Ishikawa (cell line): ENCODE data around the gene DGKI.

Experiments used
- CEBPB ChIP-seq: IDR thresholded peaks from 2 replicates; pipeline ENCODE4 v1.6.1; 2012
- CREB1 ChIP-seq: IDR thresholded peaks from 2 replicates; pipeline ENCODE4 v1.6.1; 2012; ENCODE audit warnings: low read depth
- EGR1 ChIP-seq: IDR thresholded peaks from 2 replicates; pipeline ENCODE4 v1.6.1; 2012
- EP300 ChIP-seq: IDR thresholded peaks from 2 replicates; pipeline ENCODE4 v1.6.1; 2012; ENCODE audit warnings: borderline replicate concordance
- FOXM1 ChIP-seq: IDR thresholded peaks from 2 replicates; pipeline ENCODE4 v1.6.1; 2012; ENCODE audit warnings: low read depth, borderline replicate concordance
- NFIC ChIP-seq: IDR thresholded peaks from 2 replicates; pipeline ENCODE4 v1.6.1; 2012
- RAD21 ChIP-seq: IDR thresholded peaks from 2 replicates; pipeline ENCODE4 v1.6.1; 2012; ENCODE audit warnings: low read depth
- REST ChIP-seq: IDR thresholded peaks from 2 replicates; pipeline ENCODE4 v1.6.1; 2012; ENCODE audit warnings: low read depth, mild to moderate bottlenecking
- TAF1 ChIP-seq: IDR thresholded peaks from 2 replicates; pipeline ENCODE4 v1.6.1; 2012; ENCODE audit warnings: low read depth, mild to moderate bottlenecking
- TCF12 ChIP-seq: IDR thresholded peaks from 2 replicates; pipeline ENCODE4 v1.6.1; 2012; ENCODE audit warnings: low read depth
- TEAD4 ChIP-seq: IDR thresholded peaks from 2 replicates; pipeline ENCODE4 v1.6.1; 2012
- USF1 ChIP-seq: IDR thresholded peaks from 2 replicates; pipeline ENCODE4 v1.6.1; 2012
- YY1 ChIP-seq: IDR thresholded peaks from 2 replicates; pipeline ENCODE4 v1.6.1; 2012; ENCODE audit warnings: low read depth
- ZBTB7A ChIP-seq: IDR thresholded peaks from 2 replicates; pipeline ENCODE4 v1.6.1; 2012; ENCODE audit warnings: low read depth
- TF ChIP-seq, protein P1 (sequence below): IDR thresholded peaks from 2 replicates; pipeline ENCODE4 v1.6.1; 2012

Gene DGKI

DNA sequence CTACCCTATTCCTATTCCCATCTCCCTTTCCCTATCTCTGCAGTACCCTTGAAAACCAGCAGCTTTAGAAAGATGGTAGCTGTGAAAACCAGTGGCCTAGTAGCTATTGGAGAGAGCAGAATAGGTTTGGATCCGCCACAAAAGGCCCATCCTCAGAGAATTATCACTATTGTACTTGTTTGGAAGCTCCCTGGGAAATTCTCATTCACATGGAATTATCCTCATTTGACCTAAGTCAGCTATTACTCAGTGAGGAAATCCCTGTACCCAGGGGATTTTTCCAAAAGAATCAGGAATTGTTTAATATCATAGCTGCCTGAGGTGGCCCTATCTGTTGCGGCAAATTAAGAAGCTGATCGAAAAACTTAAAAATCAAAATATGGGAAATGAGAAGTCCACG is 51.6 kb downstream of the DGKI start:
- TF ChIP-seq CREB1 = no peak
- no peak for TF ChIP-seq EP300
- no peak for TF ChIP-seq USF1
- TF ChIP-seq REST = no peak
- TF ChIP-seq RAD21 = no peak
- TF ChIP-seq EGR1 = no peak

DNA sequence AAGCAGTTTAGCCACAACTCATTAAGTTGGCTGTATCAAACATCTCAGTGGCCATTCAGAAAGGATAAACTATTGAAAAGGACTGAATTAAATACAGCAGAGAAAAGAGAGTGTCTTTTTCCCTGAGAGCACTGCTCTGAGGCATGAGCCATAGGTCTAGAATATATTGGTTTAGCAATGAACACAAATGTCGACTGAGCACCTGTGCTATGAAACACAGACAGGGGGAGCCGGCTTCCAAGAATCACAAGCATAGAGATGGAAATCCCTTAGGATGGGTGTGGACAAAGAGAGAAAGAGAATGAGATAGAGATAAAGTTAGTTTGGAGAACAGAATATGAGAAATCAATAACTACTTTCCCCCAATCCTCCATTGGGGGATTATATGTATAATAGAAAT is 54.8 kb downstream of the DGKI start:
- TF ChIP-seq TEAD4 (no peak), YY1 (no peak), EGR1 (no peak)

GRCh38 chr7:137790828-137791227 is 55.9 kb downstream of the DGKI start:
- TF ChIP-seq REST (no peak), EP300 (no peak), TAF1 (no peak), YY1 (no peak), TEAD4 (no peak), ZBTB7A (no peak), NFIC (no peak), EGR1 (no peak), USF1 (no peak), FOXM1 (no peak), CREB1 (no peak), RAD21 (no peak), CEBPB (no peak), TCF12 (no peak)
- TF ChIP-seq, protein P1, sequence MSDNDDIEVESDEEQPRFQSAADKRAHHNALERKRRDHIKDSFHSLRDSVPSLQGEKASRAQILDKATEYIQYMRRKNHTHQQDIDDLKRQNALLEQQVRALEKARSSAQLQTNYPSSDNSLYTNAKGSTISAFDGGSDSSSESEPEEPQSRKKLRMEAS = no peak

DNA sequence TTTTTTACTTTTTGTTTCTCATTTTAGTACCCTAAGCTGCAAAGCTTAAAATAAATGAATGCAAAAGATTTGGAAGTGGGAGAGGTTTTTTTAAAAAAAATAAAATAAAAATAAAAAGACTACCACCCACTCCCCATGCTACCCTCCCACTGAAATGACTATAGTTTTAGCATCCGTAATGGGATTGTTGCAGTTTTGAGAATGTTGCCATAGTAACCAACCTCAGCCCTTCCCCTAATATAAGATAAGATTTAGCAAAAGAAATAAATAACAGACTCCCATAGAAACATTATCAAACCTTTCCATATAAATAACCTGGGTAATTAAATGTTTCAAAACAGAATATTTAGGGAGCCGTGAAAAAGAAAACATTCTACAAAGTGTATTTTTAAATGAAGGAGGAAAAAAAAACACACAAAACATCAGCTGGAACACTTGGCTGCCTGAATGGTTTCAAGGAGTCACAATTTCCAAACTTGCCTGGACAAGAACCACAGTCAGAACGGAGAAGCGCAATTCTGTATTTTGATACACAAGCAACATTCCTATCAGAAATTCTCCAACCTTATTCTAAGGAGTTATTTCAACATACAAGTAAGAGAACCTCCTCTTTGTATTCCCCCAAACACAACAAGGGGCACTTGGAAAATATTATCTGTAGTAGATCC is 57.4 kb downstream of the DGKI start:
- TF ChIP-seq TEAD4 (no peak), FOXM1 (no peak), REST (no peak), CREB1 (no peak), TAF1 (no peak), EGR1 (no peak)

- TF ChIP-seq FOXM1 (no peak), CEBPB (no peak), CREB1 (no peak)
Observed at GRCh38 chr7:137787301-137787976, 59.3 kb downstream of the DGKI start.
